Tibial artery (tissue), 4 donors: ENCODE measurements around the gene GOLM1.

Experiments
- DNase-seq, 2 donors: peaks; one replicate each; pipeline ENCODE4 v3.0.0-alpha.2; 2019
- H3K27ac ChIP-seq, 2 donors: fragments of 200-600 bp; sonication (generic) in 1 of 2; 1 replicate in 1 of 2; 2 replicates in 1 of 2; pipeline ENCODE4 v1.5.1; 2018 to 2019; ENCODE audit warnings: mild to moderate bottlenecking in 1 of 2
- H3K27me3 ChIP-seq, 2 donors: fragments of 200-600 bp; sonication (generic) in 1 of 2; one replicate each; pipeline versions ENCODE4 v1.5.1 to v1.6.0; 2016 to 2019
- H3K36me3 ChIP-seq, 3 donors: fragments of 200-600 bp; sonication (generic) in 2 of 3; one replicate each; pipeline ENCODE4 v1.5.1; 2016 to 2019; ENCODE audit warnings: mild to moderate bottlenecking in 2 of 3
- H3K4me1 ChIP-seq, 4 donors: fragments of 200-600 bp; sonication (generic) in 2 of 4; 1 replicate in 3 of 4; 2 replicates in 1 of 4; pipeline ENCODE4 v1.5.1; 2016 to 2019
- H3K4me3 ChIP-seq, 2 donors: fragments of 200-600 bp; sonication (generic) in 1 of 2; 1 replicate in 1 of 2; 2 replicates in 1 of 2; pipeline ENCODE4 v1.5.1; 2018 to 2019; ENCODE audit warnings: mild to moderate bottlenecking in 2 of 2
- H3K9me3 ChIP-seq, 3 donors: fragments of 200-600 bp; sonication (generic) in 1 of 3; one replicate each; pipeline ENCODE4 v1.5.1; 2016 to 2019
- CTCF ChIP-seq, 2 experiments: fragments of 200-600 bp in 1 of 2; fragments of 450-650 bp in 1 of 2; IDR thresholded peaks; one replicate each; pipeline ENCODE4 v1.5.1; 2017 to 2019; ENCODE audit warnings: antibody characterized with exemption in 2 of 2, mild to moderate bottlenecking in 1 of 2, moderate library complexity in 1 of 2
- intact Hi-C: fragments of 100-400 bp; cut with DNase I; formaldehyde crosslinking; loops from one replicate; pipeline ENCODE4 v1.15.0; 2023; ENCODE audit warnings: low total_unique reads

Gene GOLM1

GRCh38 chr9:86047361-86047760, 52.0 kb downstream of the GOLM1 start:
- no peaks in the 10 kb centered on the region for H3K36me3 ChIP-seq
- H3K4me3 ChIP-seq: no peak overlapping the region
- no peak overlapping the region for H3K27ac ChIP-seq
- no peak for TF ChIP-seq CTCF (IDR thresholded peaks at IDR 0.05)
- intact Hi-C loops: no loop called here
- no peaks in the 10 kb centered on the region for H3K9me3 ChIP-seq
- no peak for DNase-seq
- no peaks in the 10 kb centered on the region for H3K27me3 ChIP-seq
- no peaks in the 10 kb centered on the region for H3K4me1 ChIP-seq

DNA sequence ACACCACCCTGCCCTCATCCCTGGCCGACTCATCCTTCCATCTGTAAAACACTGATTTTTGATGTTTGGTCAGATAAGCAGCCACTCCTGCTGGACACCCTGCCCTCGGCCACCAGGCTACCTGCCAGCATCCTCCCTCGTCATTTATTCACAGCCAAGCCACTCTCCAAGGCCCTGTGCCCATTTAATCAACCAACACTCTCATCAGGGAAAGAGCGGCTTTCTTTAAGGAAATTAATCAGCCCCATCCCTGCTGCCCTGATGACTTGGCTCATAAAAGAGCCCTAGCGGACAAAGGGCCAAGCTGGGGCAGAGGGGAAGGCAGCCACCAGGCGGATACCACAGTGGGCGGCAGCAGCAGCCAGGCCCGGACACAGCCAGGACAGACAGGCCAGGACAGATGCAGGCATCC, 52.4 kb downstream of the GOLM1 start:
- Histone ChIP-seq H3K36me3 (no peaks in the 10 kb centered on the region), H3K4me3 (no peak overlapping the region), H3K4me1 (no peaks in the 10 kb centered on the region), H3K9me3 (no peaks in the 10 kb centered on the region), H3K27me3 (no peaks in the 10 kb centered on the region), H3K27ac (no peak overlapping the region)
- no peak for DNase-seq
- no peak for TF ChIP-seq CTCF (IDR thresholded peaks at IDR 0.05)
- intact Hi-C loops: no loop called here

- Histone ChIP-seq H3K27me3 (no peaks in the 10 kb centered on the region), H3K4me3 (no peak overlapping the region), H3K36me3 (no peaks in the 10 kb centered on the region), H3K27ac (no peak overlapping the region), H3K9me3 (no peaks in the 10 kb centered on the region), H3K4me1 (no peaks in the 10 kb centered on the region)
- no peak for TF ChIP-seq CTCF (IDR thresholded peaks at IDR 0.05)
- intact Hi-C loops: no loop called here
- DNase-seq: no peak
Measured at GRCh38 chr9:86046071-86046636, 53.2 kb downstream of the GOLM1 start.

GRCh38 chr9:86045654-86046053, 53.7 kb downstream of the GOLM1 start:
- intact Hi-C loops: no loop called here
- H3K27ac ChIP-seq: no peak overlapping the region
- no peak for TF ChIP-seq CTCF (IDR thresholded peaks at IDR 0.05)
- no peak for DNase-seq
- H3K4me3 ChIP-seq: no peak overlapping the region
- no peaks in the 10 kb centered on the region for H3K9me3 ChIP-seq
- no peaks in the 10 kb centered on the region for H3K27me3 ChIP-seq
- no peaks in the 10 kb centered on the region for H3K36me3 ChIP-seq
- no peaks in the 10 kb centered on the region for H3K4me1 ChIP-seq

- intact Hi-C loops: no loop called here
- H3K4me3 ChIP-seq: no peak overlapping the region
- H3K9me3 ChIP-seq: no peaks in the 10 kb centered on the region
- no peak overlapping the region for H3K27ac ChIP-seq
- no peak for DNase-seq
- H3K4me1 ChIP-seq: no peaks in the 10 kb centered on the region
- H3K36me3 ChIP-seq: no peaks in the 10 kb centered on the region
- no peaks in the 10 kb centered on the region for H3K27me3 ChIP-seq
- no peak for TF ChIP-seq CTCF (IDR thresholded peaks at IDR 0.05)
Measured at GRCh38 chr9:86043999-86044398, 55.4 kb downstream of the GOLM1 start.

- Histone ChIP-seq H3K27ac (no peak overlapping the region), H3K4me1 (no peaks in the 10 kb centered on the region), H3K27me3 (no peaks in the 10 kb centered on the region), H3K4me3 (no peak overlapping the region), H3K36me3 (no peaks in the 10 kb centered on the region), H3K9me3 (no peaks in the 10 kb centered on the region)
- DNase-seq: no peak
- intact Hi-C loops: no loop called here
- TF ChIP-seq CTCF (IDR thresholded peaks at IDR 0.05): no peak
Measured at GRCh38 chr9:86043586-86043985, 55.8 kb downstream of the GOLM1 start.
